HepG2 (cell line): ENCODE data around the gene NT5C. TPM values are rescaled to one million over a fixed set of nuclear protein-coding genes. Genes with fewer than 3 reads are reported as not detected.
A peak's percentile ranks its signal among the peaks of the same experiment; 100 is the strongest.

Experiments
- BRD4 ChIP-seq: sonication (generic); formaldehyde crosslinking; IDR thresholded peaks from 2 replicates; pipeline ENCODE4 v1.4.0; 2020; ENCODE audit warnings: missing genetic modification reagents
- CHD4 ChIP-seq: fragments of 200-600 bp; sonication (generic); IDR thresholded peaks from 2 replicates; pipeline ENCODE4 v1.7.0; 2017; ENCODE audit warnings: mild to moderate bottlenecking, low read length, borderline replicate concordance
- ELF4 ChIP-seq: sonication (generic); formaldehyde crosslinking; IDR thresholded peaks from 2 replicates; pipeline ENCODE4 v1.5.0; 2020; ENCODE audit warnings: missing genetic modification reagents, mild to moderate bottlenecking, moderate library complexity, borderline replicate concordance
- HNRNPLL ChIP-seq: fragments of 200-400 bp; formaldehyde crosslinking; IDR thresholded peaks from 2 replicates; pipeline ENCODE4 v1.6.1; 2017; ENCODE audit warnings: mild to moderate bottlenecking, low read depth, low read length; ENCODE audit not compliant: poor library complexity, severe bottlenecking
- ISX ChIP-seq: sonication (generic); formaldehyde crosslinking; conservative IDR thresholded peaks from 2 replicates; pipeline ENCODE4 v1.5.0; 2020; ENCODE audit warnings: missing genetic modification reagents
- JUNB ChIP-seq: sonication (generic); formaldehyde crosslinking; IDR thresholded peaks from 2 replicates; pipeline ENCODE4 v1.8.0; 2022; ENCODE audit warnings: missing genetic modification reagents, mild to moderate bottlenecking, borderline replicate concordance
- MIXL1 ChIP-seq: IDR thresholded peaks from 2 replicates; pipeline ENCODE4 v1.6.1; 2016
- NONO ChIP-seq, 2 experiments: fragments of 450-650 bp in 1 of 2; sonication (generic) in 1 of 2; formaldehyde crosslinking in 1 of 2; IDR thresholded peaks in 1 of 2; conservative IDR thresholded peaks in 1 of 2; 2 replicates each; pipeline versions ENCODE4 v1.6.1 to v1.8.0; 2017 to 2022; ENCODE audit warnings: mild to moderate bottlenecking in 1 of 2, missing genetic modification reagents in 1 of 2, moderate library complexity in 1 of 2
- PBX3 ChIP-seq: sonication (generic); formaldehyde crosslinking; IDR thresholded peaks from 2 replicates; pipeline ENCODE4 v1.8.1; 2023; ENCODE audit warnings: missing genetic modification reagents, inconsistent platforms, borderline replicate concordance
- PRDM4 ChIP-seq: sonication (generic); formaldehyde crosslinking; IDR thresholded peaks from 2 replicates; pipeline ENCODE4 v1.9.0; 2021; ENCODE audit warnings: missing genetic modification reagents, borderline replicate concordance
- SRSF9 ChIP-seq: fragments of 200-400 bp; formaldehyde crosslinking; IDR thresholded peaks from 2 replicates; pipeline ENCODE4 v1.6.1; 2018; ENCODE audit warnings: borderline replicate concordance, mild to moderate bottlenecking, low read depth, low read length; ENCODE audit not compliant: insufficient read depth, poor library complexity, severe bottlenecking
- THAP11 ChIP-seq: IDR thresholded peaks from 2 replicates; pipeline ENCODE4 v1.6.1; 2016; ENCODE audit warnings: missing biosample characterization, missing genetic modification reagents
- ZNF124 ChIP-seq: sonication (generic); formaldehyde crosslinking; IDR thresholded peaks from 2 replicates; pipeline ENCODE4 v1.4.0; 2020; ENCODE audit warnings: missing genetic modification reagents
- ZNF225 ChIP-seq: sonication (generic); formaldehyde crosslinking; IDR thresholded peaks from 2 replicates; pipeline ENCODE4 v1.4.0; 2020; ENCODE audit warnings: mild to moderate bottlenecking, missing genetic modification reagents
- ZNF235 ChIP-seq: sonication (generic); formaldehyde crosslinking; IDR thresholded peaks from 2 replicates; pipeline ENCODE4 v1.8.1; 2023; ENCODE audit warnings: mild to moderate bottlenecking, missing genetic modification reagents, borderline replicate concordance
- ZNF546 ChIP-seq: sonication (generic); formaldehyde crosslinking; conservative IDR thresholded peaks from 2 replicates; pipeline ENCODE4 v1.8.1; 2023; ENCODE audit warnings: mild to moderate bottlenecking, missing genetic modification reagents
- ZNF782 ChIP-seq: sonication (generic); formaldehyde crosslinking; IDR thresholded peaks from 2 replicates; pipeline ENCODE4 v1.4.0; 2020; ENCODE audit warnings: missing genetic modification reagents, mild to moderate bottlenecking, borderline replicate concordance
- polyA plus RNA-seq, 8 experiments: library from polyadenylated mRNA; depleted of rRNA in 3 of 8; stranded (reverse) in 7 of 8; unstranded in 1 of 8; fragments of >200 nt; fragmentation: Illumina TruSeq in 4 of 8; extraction: Trizol in 4 of 8; gene quantifications; 2 replicates each; pipeline versions ENCODE4 v1.2.1 to v1.2.3, GENCODE V29; 2011 to 2016; ENCODE audit warnings: low read depth in 4 of 8, missing spikeins in 1 of 8, mixed read lengths in 1 of 8; ENCODE audit not compliant: insufficient read depth in 1 of 8
- total RNA-seq, 5 experiments: library from RNA; depleted of rRNA; stranded (reverse); fragments of >200 nt; fragmentation: Illumina TruSeq; extraction: Trizol; gene quantifications; 2 replicates each; pipeline ENCODE4 v1.2.3, GENCODE V29; 2016; ENCODE audit warnings: low read depth in 1 of 5
- TF ChIP-seq, protein P1 (sequence below): IDR thresholded peaks from 2 replicates; pipeline ENCODE4 v1.4.0; 2020; ENCODE audit warnings: mild to moderate bottlenecking, missing genetic modification reagents
- TF ChIP-seq, protein P2 (sequence below): sonication (generic); formaldehyde crosslinking; IDR thresholded peaks from 2 replicates; pipeline ENCODE4 v1.4.0; 2020; ENCODE audit warnings: missing genetic modification reagents

NT5C gene
- total and polyA plus RNA-seq, 2 of the 13 experiments (the other 11 are each of a cell fraction or from before 2014, with no cell fraction given), result 42.8 to 48.6 TPM

GRCh38 chr17:75087558-75088453 is 43.7 kb downstream of the NT5C start, which contains the start of gene SLC16A5 (continued):
- TF ChIP-seq HNRNPLL (no peak), JUNB (no peak), NONO (IDR thresholded peaks at IDR 0.05) (no peak), NONO (CRISPR knock-in tag; conservative IDR thresholded peaks at IDR 0.05) (0 out of 2 replicates have a peak, but pooled peaks have one; percentile 56), SRSF9 (no peak), PBX3 (CRISPR knock-in tag) (0 out of 2 replicates have a peak, but pooled peaks have one; percentile 7), MIXL1 (CRISPR knock-in tag) (no peak), ZNF235 (CRISPR knock-in tag) (no peak), ZNF225 (CRISPR knock-in tag) (no peak), ZNF124 (no peak), ELF4 (CRISPR knock-in tag) (0 out of 2 replicates have a peak, but pooled peaks have one; percentile 66), CHD4 (no peak), PRDM4 (CRISPR knock-in tag) (no peak), ZNF782 (no peak; the same call in 1 of the 2 replicates), ZNF546 (no peak; the same call in none of the 2 replicates), THAP11 (CRISPR knock-in tag) (no peak), BRD4 (CRISPR knock-in tag) (no peak), ISX (CRISPR knock-in tag) (no peak)
- TF ChIP-seq, protein P1, sequence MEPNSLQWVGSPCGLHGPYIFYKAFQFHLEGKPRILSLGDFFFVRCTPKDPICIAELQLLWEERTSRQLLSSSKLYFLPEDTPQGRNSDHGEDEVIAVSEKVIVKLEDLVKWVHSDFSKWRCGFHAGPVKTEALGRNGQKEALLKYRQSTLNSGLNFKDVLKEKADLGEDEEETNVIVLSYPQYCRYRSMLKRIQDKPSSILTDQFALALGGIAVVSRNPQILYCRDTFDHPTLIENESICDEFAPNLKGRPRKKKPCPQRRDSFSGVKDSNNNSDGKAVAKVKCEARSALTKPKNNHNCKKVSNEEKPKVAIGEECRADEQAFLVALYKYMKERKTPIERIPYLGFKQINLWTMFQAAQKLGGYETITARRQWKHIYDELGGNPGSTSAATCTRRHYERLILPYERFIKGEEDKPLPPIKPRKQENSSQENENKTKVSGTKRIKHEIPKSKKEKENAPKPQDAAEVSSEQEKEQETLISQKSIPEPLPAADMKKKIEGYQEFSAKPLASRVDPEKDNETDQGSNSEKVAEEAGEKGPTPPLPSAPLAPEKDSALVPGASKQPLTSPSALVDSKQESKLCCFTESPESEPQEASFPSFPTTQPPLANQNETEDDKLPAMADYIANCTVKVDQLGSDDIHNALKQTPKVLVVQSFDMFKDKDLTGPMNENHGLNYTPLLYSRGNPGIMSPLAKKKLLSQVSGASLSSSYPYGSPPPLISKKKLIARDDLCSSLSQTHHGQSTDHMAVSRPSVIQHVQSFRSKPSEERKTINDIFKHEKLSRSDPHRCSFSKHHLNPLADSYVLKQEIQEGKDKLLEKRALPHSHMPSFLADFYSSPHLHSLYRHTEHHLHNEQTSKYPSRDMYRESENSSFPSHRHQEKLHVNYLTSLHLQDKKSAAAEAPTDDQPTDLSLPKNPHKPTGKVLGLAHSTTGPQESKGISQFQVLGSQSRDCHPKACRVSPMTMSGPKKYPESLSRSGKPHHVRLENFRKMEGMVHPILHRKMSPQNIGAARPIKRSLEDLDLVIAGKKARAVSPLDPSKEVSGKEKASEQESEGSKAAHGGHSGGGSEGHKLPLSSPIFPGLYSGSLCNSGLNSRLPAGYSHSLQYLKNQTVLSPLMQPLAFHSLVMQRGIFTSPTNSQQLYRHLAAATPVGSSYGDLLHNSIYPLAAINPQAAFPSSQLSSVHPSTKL, result peak; percentile 77; the same call in 1 of the 2 replicates
- TF ChIP-seq, protein P2, sequence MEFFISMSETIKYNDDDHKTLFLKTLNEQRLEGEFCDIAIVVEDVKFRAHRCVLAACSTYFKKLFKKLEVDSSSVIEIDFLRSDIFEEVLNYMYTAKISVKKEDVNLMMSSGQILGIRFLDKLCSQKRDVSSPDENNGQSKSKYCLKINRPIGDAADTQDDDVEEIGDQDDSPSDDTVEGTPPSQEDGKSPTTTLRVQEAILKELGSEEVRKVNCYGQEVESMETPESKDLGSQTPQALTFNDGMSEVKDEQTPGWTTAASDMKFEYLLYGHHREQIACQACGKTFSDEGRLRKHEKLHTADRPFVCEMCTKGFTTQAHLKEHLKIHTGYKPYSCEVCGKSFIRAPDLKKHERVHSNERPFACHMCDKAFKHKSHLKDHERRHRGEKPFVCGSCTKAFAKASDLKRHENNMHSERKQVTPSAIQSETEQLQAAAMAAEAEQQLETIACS (CRISPR knock-in tag), result no peak
